CD14-positive monocyte (primary cell): Measurements from ENCODE around the gene SLC12A6. TPM values are rescaled to one million over a fixed set of nuclear protein-coding genes. Genes with fewer than 3 reads are reported as not detected.
"Not testable (repeated sequence)": the region's sequence is repeated elsewhere in the genome, so short reads cannot be mapped to it uniquely, and the experiment has no call there.

ENCODE experiments used
- DNase-seq, 3 donors: peaks; one replicate each; pipeline ENCODE4 v3.0.0-alpha.2; 2011 to 2022
- H2AFZ ChIP-seq: 2 replicates; pipeline ENCODE4 v1.6.0; 2012; ENCODE audit warnings: mild to moderate bottlenecking, low read depth, low read length, inconsistent platforms; ENCODE audit not compliant: insufficient read depth, poor library complexity, severe bottlenecking
- H3K27ac ChIP-seq, 2 donors: 1 replicate in 1 of 2; 2 replicates in 1 of 2; pipeline ENCODE4 v1.5.1; 2012 to 2013; ENCODE audit warnings: low read length in 2 of 2, control low read depth in 1 of 2, inconsistent platforms in 1 of 2, low read depth in 1 of 2, mild to moderate bottlenecking in 1 of 2
- H3K27me3 ChIP-seq, 2 donors: one replicate each; pipeline versions ENCODE4 v1.6.0 to v1.6.1; 2011 to 2013; ENCODE audit warnings: low read length in 2 of 2; ENCODE audit not compliant: control insufficient read depth in 2 of 2, insufficient read depth in 2 of 2
- H3K36me3 ChIP-seq, 2 donors: replicated peaks in 1 of 2; 1 replicate in 1 of 2; 2 replicates in 1 of 2; pipeline versions ENCODE4 v1.5.1 to v1.6.1; 2012 to 2013; ENCODE audit warnings: low read length in 2 of 2, control low read depth in 1 of 2, inconsistent platforms in 1 of 2, mild to moderate bottlenecking in 1 of 2; ENCODE audit not compliant: insufficient read depth in 2 of 2, control insufficient read depth in 1 of 2
- H3K4me1 ChIP-seq, 2 donors: 1 replicate in 1 of 2; 2 replicates in 1 of 2; pipeline versions ENCODE4 v1.5.1 to v1.6.1; 2012 to 2013; ENCODE audit warnings: low read length in 2 of 2, control low read depth in 1 of 2, inconsistent platforms in 1 of 2, mild to moderate bottlenecking in 1 of 2, moderate library complexity in 1 of 2; ENCODE audit not compliant: insufficient read depth in 2 of 2, control insufficient read depth in 1 of 2
- H3K4me2 ChIP-seq: replicated peaks from 2 replicates; pipeline ENCODE3; 2012; ENCODE audit warnings: low read length, moderate library complexity, mild to moderate bottlenecking; ENCODE audit not compliant: poor library complexity, severe bottlenecking; ENCODE audit errors: extremely low read depth
- H3K4me3 ChIP-seq, 3 experiments: fragments of 200-600 bp in 1 of 3; sonication (generic) in 1 of 3; replicated peaks in 1 of 3; 1 replicate in 2 of 3; 2 replicates in 1 of 3; pipeline ENCODE4 v1.5.1; 2011 to 2013; ENCODE audit warnings: low read length in 3 of 3, mild to moderate bottlenecking in 3 of 3, control low read depth in 2 of 3, low read depth in 2 of 3, inconsistent platforms in 1 of 3, moderate library complexity in 1 of 3
- H3K79me2 ChIP-seq: 2 replicates; pipeline ENCODE4 v1.6.0; 2012; ENCODE audit warnings: mild to moderate bottlenecking, control low read depth, inconsistent platforms, low read length, moderate library complexity; ENCODE audit not compliant: insufficient read depth
- H3K9ac ChIP-seq: 2 replicates; pipeline ENCODE4 v1.6.0; 2017; ENCODE audit warnings: low read length, mild to moderate bottlenecking; ENCODE audit not compliant: insufficient read depth, poor library complexity, severe bottlenecking
- H3K9me3 ChIP-seq, 2 donors: replicated peaks in 1 of 2; 1 replicate in 1 of 2; 2 replicates in 1 of 2; pipeline versions ENCODE4 v1.5.1 to v1.6.1; 2012 to 2013; ENCODE audit warnings: low read length in 2 of 2, control low read depth in 1 of 2; ENCODE audit not compliant: control insufficient read depth in 1 of 2, insufficient read depth in 1 of 2
- H4K20me1 ChIP-seq: 2 replicates; pipeline ENCODE4 v1.6.0; 2012; ENCODE audit warnings: mild to moderate bottlenecking, low read length, control low read depth, moderate library complexity; ENCODE audit not compliant: insufficient read depth
- H3K27ac Mint-ChIP-seq, 7 donors: one replicate each; pipeline ENCODE4 v1.8.0; 2020; ENCODE audit warnings: mild to moderate bottlenecking in 7 of 7, mixed read lengths in 7 of 7, moderate library complexity in 6 of 7, inconsistent platforms in 2 of 7
- H3K27me3 Mint-ChIP-seq, 3 donors: one replicate each; pipeline ENCODE4 v1.8.0; 2021 to 2022; ENCODE audit warnings: low read depth in 3 of 3, mild to moderate bottlenecking in 3 of 3, mixed read lengths in 3 of 3, moderate library complexity in 3 of 3, inconsistent platforms in 1 of 3
- H3K36me3 Mint-ChIP-seq, 2 donors: one replicate each; pipeline ENCODE4 v1.8.0; 2020; ENCODE audit warnings: mixed read lengths in 2 of 2, inconsistent platforms in 1 of 2, mild to moderate bottlenecking in 1 of 2
- H3K4me1 Mint-ChIP-seq: one replicate; pipeline ENCODE4 v1.8.0; 2020; ENCODE audit warnings: mild to moderate bottlenecking, mixed read lengths
- H3K4me3 Mint-ChIP-seq, 2 donors: one replicate each; pipeline ENCODE4 v1.8.0; 2020; ENCODE audit warnings: mild to moderate bottlenecking in 2 of 2, mixed read lengths in 2 of 2, moderate library complexity in 1 of 2
- H3K9me3 Mint-ChIP-seq, 7 donors: one replicate each; pipeline ENCODE4 v1.8.0; 2020 to 2022; ENCODE audit warnings: mixed read lengths in 7 of 7, mild to moderate bottlenecking in 6 of 7, moderate library complexity in 6 of 7, inconsistent platforms in 2 of 7
- WGBS: methylation state at CpG from one replicate; pipeline ENCODE4 v1.1.5; 2013; ENCODE audit warnings: missing lambda C conversion rate; ENCODE audit not compliant: insufficient coverage; 5-methylcytosine and 5-hydroxymethylcytosine counted together
- intact Hi-C, 2 donors: fragments of 100-400 bp; cut with micrococcal nuclease; formaldehyde crosslinking; loops; one replicate each; pipeline versions ENCODE4 v1.15.0 to v1.15.1; 2023
- polyA plus RNA-seq, 3 donors: library from polyadenylated mRNA; depleted of rRNA in 1 of 3; unstranded in 2 of 3; stranded (reverse) in 1 of 3; fragments of 300-500 nt in 2 of 3; fragments of >200 nt in 1 of 3; fragmentation: Illumina TruSeq in 2 of 3; gene quantifications; 1 replicate in 2 of 3; 2 replicates in 1 of 3; pipeline ENCODE4 v1.2.3, GENCODE V29; 2012 to 2021
- TF ChIP-seq, protein P1 (sequence below): fragments of 200-600 bp; IDR thresholded peaks from one replicate; pipeline ENCODE4 v1.8.0; 2022; ENCODE audit warnings: antibody characterized with exemption, mild to moderate bottlenecking

The SLC12A6 gene
- polyA plus RNA-seq, 3 donors, result 5.4 to 80.0 (median 8.0) TPM

DNA sequence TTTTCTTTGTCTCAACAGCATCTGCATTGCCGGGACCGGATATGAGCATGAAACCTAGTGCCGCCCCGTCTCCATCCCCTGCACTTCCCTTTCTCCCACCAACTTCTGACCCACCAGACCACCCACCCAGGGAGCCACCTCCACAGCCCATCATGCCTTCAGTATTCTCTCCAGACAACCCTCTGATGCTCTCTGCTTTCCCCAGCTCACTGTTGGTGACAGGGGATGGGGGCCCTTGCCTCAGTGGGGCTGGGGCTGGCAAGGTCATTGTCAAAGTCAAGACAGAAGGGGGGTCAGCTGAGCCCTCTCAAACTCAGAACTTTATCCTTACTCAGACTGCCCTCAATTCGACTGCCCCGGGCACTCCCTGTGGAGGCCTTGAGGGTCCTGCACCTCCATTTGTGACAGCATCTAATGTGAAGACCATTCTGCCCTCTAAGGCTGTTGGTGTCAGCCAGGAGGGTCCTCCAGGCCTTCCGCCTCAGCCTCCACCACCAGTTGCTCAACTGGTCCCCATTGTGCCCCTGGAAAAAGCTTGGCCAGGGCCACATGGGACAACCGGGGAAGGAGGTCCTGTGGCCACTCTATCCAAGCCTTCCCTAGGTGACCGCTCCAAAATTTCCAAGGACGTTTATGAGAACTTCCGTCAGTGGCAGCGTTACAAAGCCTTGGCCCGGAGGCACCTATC, 10.5 kb upstream of the SLC12A6 start:
- Histone ChIP-seq H2AFZ (peak overlapping the region; percentile 3), H3K4me3 (no peak overlapping the region), H3K79me2 (no peaks in the 10 kb centered on the region), H3K9ac (no peak overlapping the region), H3K4me1 (no peaks in the 10 kb centered on the region), H3K9me3 (no peaks in the 10 kb centered on the region), H3K4me2 (no peak overlapping the region), H3K27me3 (no peaks in the 10 kb centered on the region), H4K20me1 (no peaks in the 10 kb centered on the region), H3K27ac (no peak overlapping the region), H3K36me3 (no peaks in the 10 kb centered on the region)
- intact Hi-C loops, result no loop called here
- H3K27me3 Mint-ChIP-seq, result peaks cover 0 to 3% (median 2%) of the 10 kb centered on the region in 3 donors
- no peak overlapping the region for H3K4me3 Mint-ChIP-seq
- H3K36me3 Mint-ChIP-seq, result no peaks in the 10 kb centered on the region
- H3K27ac Mint-ChIP-seq, result peak overlapping the region in 1 of 7 donors; percentile 6
- peaks cover 0 to 2% (median 0%) of the 10 kb centered on the region in 7 donors for H3K9me3 Mint-ChIP-seq
- TF ChIP-seq, protein P1, sequence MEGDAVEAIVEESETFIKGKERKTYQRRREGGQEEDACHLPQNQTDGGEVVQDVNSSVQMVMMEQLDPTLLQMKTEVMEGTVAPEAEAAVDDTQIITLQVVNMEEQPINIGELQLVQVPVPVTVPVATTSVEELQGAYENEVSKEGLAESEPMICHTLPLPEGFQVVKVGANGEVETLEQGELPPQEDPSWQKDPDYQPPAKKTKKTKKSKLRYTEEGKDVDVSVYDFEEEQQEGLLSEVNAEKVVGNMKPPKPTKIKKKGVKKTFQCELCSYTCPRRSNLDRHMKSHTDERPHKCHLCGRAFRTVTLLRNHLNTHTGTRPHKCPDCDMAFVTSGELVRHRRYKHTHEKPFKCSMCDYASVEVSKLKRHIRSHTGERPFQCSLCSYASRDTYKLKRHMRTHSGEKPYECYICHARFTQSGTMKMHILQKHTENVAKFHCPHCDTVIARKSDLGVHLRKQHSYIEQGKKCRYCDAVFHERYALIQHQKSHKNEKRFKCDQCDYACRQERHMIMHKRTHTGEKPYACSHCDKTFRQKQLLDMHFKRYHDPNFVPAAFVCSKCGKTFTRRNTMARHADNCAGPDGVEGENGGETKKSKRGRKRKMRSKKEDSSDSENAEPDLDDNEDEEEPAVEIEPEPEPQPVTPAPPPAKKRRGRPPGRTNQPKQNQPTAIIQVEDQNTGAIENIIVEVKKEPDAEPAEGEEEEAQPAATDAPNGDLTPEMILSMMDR, result no peak
- no peak for DNase-seq
- WGBS, result 89% methylated on average over 13 of the region's 13 CpGs
- H3K4me1 Mint-ChIP-seq, result no peaks in the 10 kb centered on the region

DNA sequence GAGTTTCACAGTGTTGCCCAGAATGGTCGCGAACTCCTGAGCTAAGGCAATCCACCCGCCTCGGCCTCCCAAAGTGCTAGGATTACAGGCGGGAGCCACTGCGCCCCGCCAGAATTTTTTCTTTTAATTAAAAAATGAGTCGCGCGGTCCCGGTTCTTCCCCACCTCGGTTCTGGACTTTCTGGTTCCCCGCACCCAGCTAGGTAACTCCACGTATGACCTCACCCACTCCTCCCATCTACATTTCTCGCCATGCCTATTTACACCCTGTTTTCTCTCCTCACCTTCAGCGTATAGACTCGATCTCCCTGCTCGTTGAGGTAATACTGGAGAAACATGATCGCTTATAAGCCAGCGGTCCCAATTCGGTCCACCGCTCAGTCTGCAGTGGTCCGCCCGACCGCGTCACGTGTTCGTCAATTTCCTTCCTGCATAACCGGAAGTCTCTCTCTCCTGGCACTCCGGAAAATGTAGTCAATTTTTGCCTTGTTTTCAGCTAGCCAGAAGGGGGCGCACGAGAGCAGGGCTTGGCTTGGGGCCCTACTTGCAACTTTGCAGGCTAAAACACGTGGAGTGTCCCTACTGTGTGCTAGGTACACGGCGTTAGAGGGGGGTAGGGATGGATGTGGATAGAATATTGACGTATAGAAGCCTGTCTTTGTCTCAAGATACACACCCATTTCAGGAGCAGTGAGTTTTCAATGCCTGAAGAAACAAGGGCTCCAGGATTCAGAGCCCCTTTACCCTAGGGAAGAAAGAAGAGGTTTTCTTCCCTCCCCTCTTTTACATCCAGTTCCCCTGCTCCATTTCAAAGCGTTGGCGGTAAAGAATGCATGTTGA, 5.4 kb upstream of the SLC12A6 start, which contains the start of the genes NOP10 and NUTM1:
Gene NOP10, minus strand, starts transcription at position 400 of the 839 bp plus-strand sequence. Its CDS starts 63 bp downstream, at position 337.
Gene NUTM1, plus strand, starts transcription at position 579 of the 839 bp plus-strand sequence. CDS start 382 bp downstream, outside the sequence.
- TF ChIP-seq, protein P1, result peak; percentile 95
- peaks cover 0 to 31% of the 10 kb centered on the region in 2 donors for H3K36me3 ChIP-seq
- peak within 1 kb of the TSS; percentile 62 to 96 (median 96) for H3K4me3 ChIP-seq
- peaks cover 26 to 29% of the 10 kb centered on the region in 2 donors for H3K4me1 ChIP-seq
- peak within 1 kb of the TSS; percentile 69 for H3K9ac ChIP-seq
- intact Hi-C loops, result loop anchor here (1.0 to 5.0 kb wide), 3 partner anchors 24 to 101 kb away; partner anchors contain the start of gene LPCAT4 (in 2 of the 2)
- H3K9me3 ChIP-seq, result no peaks in the 10 kb centered on the region
- H4K20me1 ChIP-seq, result peaks cover 23% of the 10 kb centered on the region
- H3K4me1 Mint-ChIP-seq, result peaks cover 28% of the 10 kb centered on the region
- H3K4me3 Mint-ChIP-seq, result no peak within 1 kb of the TSS
- peak within 1 kb of the TSS; percentile 85 for H2AFZ ChIP-seq
- peaks cover 50% of the 10 kb centered on the region for H3K79me2 ChIP-seq
- no peaks in the 10 kb centered on the region for H3K27me3 ChIP-seq
- 0% methylated on average over 33 of the region's 38 CpGs for WGBS
- peak within 1 kb of the TSS in 2 of 7 donors; percentile 26 to 84 for H3K27ac Mint-ChIP-seq
- peak within 1 kb of the TSS; percentile 43 to 86 for H3K27ac ChIP-seq
- peak; percentile 90 to 93 (median 91) for DNase-seq
- H3K36me3 Mint-ChIP-seq, result peaks cover 20 to 30% of the 10 kb centered on the region in 2 donors
- peak within 1 kb of the TSS; percentile 72 for H3K4me2 ChIP-seq
- H3K9me3 Mint-ChIP-seq, result no peaks in the 10 kb centered on the region
- peaks cover 0 to 2% (median 2%) of the 10 kb centered on the region in 3 donors for H3K27me3 Mint-ChIP-seq

DNA sequence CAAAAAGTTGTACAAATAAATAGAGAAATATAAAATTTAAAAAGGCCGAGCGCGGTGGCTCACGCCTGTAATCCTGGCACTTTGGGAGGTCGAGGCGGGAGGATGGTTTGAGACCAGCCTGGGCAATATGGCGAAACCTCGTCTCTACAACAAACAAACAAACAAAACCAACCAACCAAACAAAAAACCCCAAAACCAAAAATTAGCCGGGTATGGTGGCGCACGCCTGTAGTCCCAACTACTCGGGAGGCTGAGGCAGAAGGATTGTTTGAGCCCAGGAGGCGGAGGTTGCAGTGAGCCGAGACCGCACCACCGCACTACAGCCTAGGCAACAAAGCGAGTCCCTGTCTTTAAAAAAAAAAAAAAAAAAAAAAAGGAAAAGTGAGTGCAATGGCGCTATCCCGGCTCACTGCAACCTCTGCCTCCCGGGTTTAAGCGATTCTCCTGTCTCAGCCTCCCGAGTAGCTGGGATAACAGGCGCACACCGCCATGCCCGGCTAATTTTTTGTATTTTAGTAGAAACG, 4.7 kb upstream of the SLC12A6 start:
- H3K27ac Mint-ChIP-seq, result peak overlapping the region in 1 of 7 donors; percentile 84

More for the DNA sequence above, 4.7 kb upstream of the SLC12A6 start:
- WGBS, result 0% methylated on average over 1 of the region's 26 CpGs
- H3K27me3 Mint-ChIP-seq, H3K9me3 Mint-ChIP-seq, H3K27me3 ChIP-seq, H3K9me3 ChIP-seq, DNase-seq, H3K4me3 Mint-ChIP-seq: not testable (repeated sequence)
- H3K9ac ChIP-seq, result peak overlapping the region; percentile 69
- peaks cover 0 to 31% of the 10 kb centered on the region in 2 donors for H3K36me3 ChIP-seq
- intact Hi-C loops, result loop anchor here (2.0 to 5.0 kb wide), 2 partner anchors 25 to 100 kb away; partner anchors contain the start of gene LPCAT4 (in 1 of the 2)
- peak overlapping the region; percentile 85 for H2AFZ ChIP-seq
- H3K79me2 ChIP-seq, result peaks cover 55% of the 10 kb centered on the region
- H3K27ac ChIP-seq, result peak overlapping the region; percentile 43 to 86
- Mint-ChIP-seq H3K36me3 (peaks cover 20 to 30% of the 10 kb centered on the region in 2 donors), H3K4me1 (peaks cover 28% of the 10 kb centered on the region)
- H3K4me3 ChIP-seq, result peak overlapping the region; percentile 62 to 96 (median 96)
- H3K4me2 ChIP-seq, result peak overlapping the region; percentile 72
- H4K20me1 ChIP-seq, result peaks cover 23% of the 10 kb centered on the region
- peaks cover 27 to 30% of the 10 kb centered on the region in 2 donors for H3K4me1 ChIP-seq
